ENCODE results near the gene RRP1. TPM values are rescaled to one million over a fixed set of nuclear protein-coding genes. Genes with fewer than 3 reads are reported as not detected.

Gene RRP1
- total RNA-seq, 4 donors from 2014 or later: 19.5 to 43.2 (median 25.5) TPM

GRCh38 chr21:43801006-43801783 is 11.8 kb downstream of the RRP1 start:
- TF ChIP-seq CTCF (IDR thresholded peaks at IDR 0.05) (no peak), POLR2A (IDR thresholded peaks at IDR 0.05) (no peak)
- no peak overlapping the region for H3K4me3 ChIP-seq (ENCODE audit: low read depth, poor library complexity, severe bottlenecking)
- intact Hi-C loops (cut with DNase I; ENCODE audit: low total_unique reads): no loop called here
- DNase-seq (ENCODE audit: low spot score in 2 of 2): no peak
- 95 to 96% methylated on average over 42 of the region's 42 CpGs for WGBS, 2 donors

- TF ChIP-seq CTCF (IDR thresholded peaks at IDR 0.05) (no peak), POLR2A (IDR thresholded peaks at IDR 0.05) (no peak)
- intact Hi-C loops (cut with DNase I; ENCODE audit: low total_unique reads): no loop called here
- no peak overlapping the region for H3K4me3 ChIP-seq (ENCODE audit: low read depth, poor library complexity, severe bottlenecking)
- no peak for DNase-seq (ENCODE audit: low spot score in 2 of 2)
- 80 to 83% methylated on average over 14 of the region's 14 CpGs for WGBS, 2 donors
These were observed 13.4 kb downstream of the RRP1 start for GRCh38 chr21:43802713-43803313.

GRCh38 chr21:43803558-43804300 is 14.4 kb downstream of the RRP1 start:
- TF ChIP-seq CTCF (IDR thresholded peaks at IDR 0.05) (no peak), POLR2A (IDR thresholded peaks at IDR 0.05) (no peak)
- DNase-seq (ENCODE audit: low spot score in 2 of 2): no peak
- WGBS, 2 donors: 88 to 92% methylated on average over 33 of the region's 33 CpGs
- intact Hi-C loops (cut with DNase I; ENCODE audit: low total_unique reads): no loop called here
- H3K4me3 ChIP-seq (ENCODE audit: low read depth, poor library complexity, severe bottlenecking): no peak overlapping the region

- TF ChIP-seq CTCF (IDR thresholded peaks at IDR 0.05) (no peak), POLR2A (IDR thresholded peaks at IDR 0.05) (no peak)
- no peak overlapping the region for H3K4me3 ChIP-seq (ENCODE audit: low read depth, poor library complexity, severe bottlenecking)
- intact Hi-C loops (cut with DNase I; ENCODE audit: low total_unique reads): no loop called here
- no peak for DNase-seq (ENCODE audit: low spot score in 2 of 2)
- WGBS, 2 donors: 88 to 91% methylated on average over 14 of the region's 14 CpGs
These were observed 16.0 kb downstream of the RRP1 start for GRCh38 chr21:43805275-43805800.

GRCh38 chr21:43806017-43806710 is 16.8 kb downstream of the RRP1 start:
- no peak for DNase-seq (ENCODE audit: low spot score in 2 of 2)
- TF ChIP-seq CTCF (IDR thresholded peaks at IDR 0.05) (no peak), POLR2A (IDR thresholded peaks at IDR 0.05) (no peak)
- no peak overlapping the region for H3K4me3 ChIP-seq (ENCODE audit: low read depth, poor library complexity, severe bottlenecking)
- WGBS, 2 donors: 87 to 89% methylated on average over 20 to 21 of the region's 21 CpGs
- intact Hi-C loops (cut with DNase I; ENCODE audit: low total_unique reads): no loop called here

Measured in lower leg skin (tissue), 4 donors.